Measurements from ENCODE around the gene TULP3.
"Not testable (repeated sequence)": the region's sequence is repeated elsewhere in the genome, so short reads cannot be mapped to it uniquely, and the experiment has no call there.

Gene TULP3, protein sequence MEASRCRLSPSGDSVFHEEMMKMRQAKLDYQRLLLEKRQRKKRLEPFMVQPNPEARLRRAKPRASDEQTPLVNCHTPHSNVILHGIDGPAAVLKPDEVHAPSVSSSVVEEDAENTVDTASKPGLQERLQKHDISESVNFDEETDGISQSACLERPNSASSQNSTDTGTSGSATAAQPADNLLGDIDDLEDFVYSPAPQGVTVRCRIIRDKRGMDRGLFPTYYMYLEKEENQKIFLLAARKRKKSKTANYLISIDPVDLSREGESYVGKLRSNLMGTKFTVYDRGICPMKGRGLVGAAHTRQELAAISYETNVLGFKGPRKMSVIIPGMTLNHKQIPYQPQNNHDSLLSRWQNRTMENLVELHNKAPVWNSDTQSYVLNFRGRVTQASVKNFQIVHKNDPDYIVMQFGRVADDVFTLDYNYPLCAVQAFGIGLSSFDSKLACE

DNA sequence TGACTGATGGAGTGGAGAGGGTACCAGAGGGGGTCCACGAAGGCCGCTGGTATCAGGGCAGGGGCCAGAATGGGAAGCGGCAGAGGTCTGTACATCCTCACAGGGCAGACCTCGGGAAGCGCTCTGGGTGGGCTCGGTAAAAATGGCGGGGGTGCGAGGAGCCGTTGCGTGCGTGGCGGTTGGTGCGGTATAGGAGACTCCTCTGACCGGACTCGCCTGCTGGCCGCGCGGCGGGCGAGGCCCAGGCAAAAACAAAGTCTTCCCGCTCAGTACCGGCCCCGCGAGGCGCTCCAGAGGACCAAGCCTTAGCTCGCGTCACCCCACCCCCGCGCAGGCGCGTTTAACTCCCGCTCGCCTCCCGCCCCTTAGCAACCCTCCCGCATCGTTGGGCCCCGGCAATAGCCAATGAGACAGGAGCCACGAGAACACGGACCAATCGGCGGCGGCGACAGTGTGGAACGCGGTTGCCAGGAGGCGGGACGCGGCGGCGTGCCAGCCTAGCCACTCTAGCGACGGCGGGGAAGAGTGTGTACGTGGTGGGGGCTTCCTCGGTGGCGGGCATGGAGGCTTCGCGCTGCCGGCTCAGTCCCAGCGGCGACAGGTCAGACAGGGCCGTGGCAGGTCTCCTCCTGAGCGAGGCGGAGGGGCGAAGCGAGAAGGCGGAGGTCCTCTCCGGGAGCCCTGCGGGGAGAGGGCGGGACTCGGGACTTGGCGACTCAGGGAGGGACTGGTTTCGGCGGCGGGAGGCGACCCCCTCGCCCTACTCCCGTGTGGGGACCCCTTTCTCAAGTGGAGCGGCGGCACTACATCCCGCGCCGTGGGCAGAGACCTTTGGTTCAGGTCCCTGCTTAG, at the start of gene TULP3:
TULP3 (plus strand) TSS at position 504 of the 852 bp plus-strand sequence; CDS start at position 561, 57 bp downstream.
- DNase-seq = peak; percentile 93

- DNase-seq = no peak
Observed at GRCh38 chr12:2841056-2841650, 49.5 kb upstream of the TULP3 start.

DNA sequence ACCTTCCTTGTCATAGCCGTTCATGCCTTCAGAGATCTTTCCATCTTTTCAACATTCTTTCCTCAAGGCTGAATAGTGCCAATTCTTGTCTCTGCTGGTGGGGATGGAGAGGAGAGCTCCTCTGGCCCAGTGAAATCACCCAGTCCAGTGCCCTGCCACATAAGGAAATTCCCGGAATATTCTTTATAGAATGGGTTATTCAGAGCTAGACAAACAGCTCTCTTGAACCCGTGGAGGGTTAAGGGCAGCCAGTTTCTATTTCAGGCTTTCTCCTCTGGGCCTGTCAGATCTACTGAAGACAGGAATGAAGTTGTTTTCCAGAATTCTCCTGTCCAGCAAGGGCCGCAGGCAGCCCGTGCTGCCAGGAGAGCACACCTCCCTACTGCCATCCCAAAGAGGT, 47.7 kb upstream of the TULP3 start:
- no peak for DNase-seq

GRCh38 chr12:2844786-2845185, 45.9 kb upstream of the TULP3 start:
- DNase-seq = no peak

GRCh38 chr12:2845280-2845679, 45.4 kb upstream of the TULP3 start:
- no peak for DNase-seq

- DNase-seq = no peak
Observed at GRCh38 chr12:2851931-2852330, 38.8 kb upstream of the TULP3 start.

- no peak for DNase-seq
Observed at GRCh38 chr12:2853626-2854025, 37.1 kb upstream of the TULP3 start.

- no peak for DNase-seq
Observed at GRCh38 chr12:2854669-2855453, 35.8 kb upstream of the TULP3 start.

DNA sequence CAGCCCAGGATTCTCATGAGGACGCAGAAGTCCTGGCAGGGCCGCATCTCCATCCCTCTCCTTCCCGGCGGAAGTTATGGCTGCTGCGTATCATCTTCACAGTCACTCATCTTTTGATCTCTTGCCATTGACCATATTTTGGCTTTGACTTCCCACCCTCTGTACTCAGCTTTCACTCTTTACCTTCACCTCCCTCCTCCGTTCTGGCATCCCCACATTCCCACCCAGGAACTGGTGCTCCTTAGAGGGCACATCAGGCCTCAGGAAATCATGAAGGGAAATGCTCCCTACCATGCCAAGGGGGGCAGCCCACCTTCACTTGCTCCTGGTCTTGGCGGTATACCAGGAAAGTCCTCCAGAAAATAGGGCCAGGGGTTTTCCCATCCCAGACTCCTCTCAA, 35.1 kb upstream of the TULP3 start:
- DNase-seq = no peak

- DNase-seq = no peak
Observed at GRCh38 chr12:2856051-2856450, 34.6 kb upstream of the TULP3 start.

DNA sequence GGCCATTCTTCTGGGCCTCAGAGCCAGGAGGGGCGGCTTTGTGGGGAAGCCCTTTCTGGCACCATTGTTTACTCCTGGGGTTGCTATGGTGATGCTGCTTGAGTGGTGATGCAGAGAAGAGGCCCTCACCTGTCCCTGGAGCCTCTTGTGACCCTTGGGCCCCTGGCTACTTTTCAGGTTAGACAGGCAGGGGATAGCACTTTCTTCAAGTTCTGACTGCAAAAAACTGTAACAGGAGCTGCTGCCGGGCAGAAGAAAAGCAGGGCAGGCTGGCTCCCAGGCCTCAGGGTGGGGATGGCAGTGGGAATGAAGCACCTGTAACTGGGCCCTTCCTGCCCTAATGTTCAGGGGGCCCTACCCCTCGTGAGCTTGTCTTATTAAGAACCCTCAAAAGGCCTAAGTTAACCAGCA, 33.7 kb upstream of the TULP3 start, which contains the start of gene TEX52:
TEX52 (minus strand) TSS at position 19 of the 411 bp plus-strand sequence; CDS start at position 6, 13 bp downstream.
- DNase-seq = no peak

GRCh38 chr12:2857576-2857975, 33.1 kb upstream of the TULP3 start:
- no peak for DNase-seq

DNA sequence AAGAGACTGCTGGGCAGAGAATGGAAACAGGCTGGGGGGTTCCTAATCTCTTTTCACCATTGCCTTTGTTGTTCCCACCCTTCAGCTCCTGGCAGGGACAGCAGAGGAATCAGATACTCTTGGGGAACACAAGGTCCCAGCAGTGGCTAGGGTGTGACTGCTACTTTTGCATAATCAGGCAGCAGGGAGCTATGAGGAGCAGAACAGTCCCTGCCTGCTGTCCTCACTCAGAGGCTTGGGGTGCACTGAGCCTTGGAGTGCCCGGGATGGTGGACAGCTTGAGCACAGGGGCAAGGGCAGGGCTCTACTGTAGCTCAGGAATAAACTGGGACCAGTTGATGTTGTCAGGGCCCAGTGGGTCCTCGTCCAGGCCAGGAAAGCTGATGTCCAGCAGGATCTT, 32.4 kb upstream of the TULP3 start:
- no peak for DNase-seq

- no peak for DNase-seq
Observed at GRCh38 chr12:2858944-2859421, 31.7 kb upstream of the TULP3 start.

- DNase-seq = no peak
Observed at GRCh38 chr12:2860170-2860569, 30.5 kb upstream of the TULP3 start.

GRCh38 chr12:2862876-2863275, 27.8 kb upstream of the TULP3 start:
- no peak for DNase-seq

GRCh38 chr12:2863402-2863801, 27.3 kb upstream of the TULP3 start:
- not testable (repeated sequence) for DNase-seq

GRCh38 chr12:2864198-2864597, 26.5 kb upstream of the TULP3 start:
- no peak for DNase-seq

DNA sequence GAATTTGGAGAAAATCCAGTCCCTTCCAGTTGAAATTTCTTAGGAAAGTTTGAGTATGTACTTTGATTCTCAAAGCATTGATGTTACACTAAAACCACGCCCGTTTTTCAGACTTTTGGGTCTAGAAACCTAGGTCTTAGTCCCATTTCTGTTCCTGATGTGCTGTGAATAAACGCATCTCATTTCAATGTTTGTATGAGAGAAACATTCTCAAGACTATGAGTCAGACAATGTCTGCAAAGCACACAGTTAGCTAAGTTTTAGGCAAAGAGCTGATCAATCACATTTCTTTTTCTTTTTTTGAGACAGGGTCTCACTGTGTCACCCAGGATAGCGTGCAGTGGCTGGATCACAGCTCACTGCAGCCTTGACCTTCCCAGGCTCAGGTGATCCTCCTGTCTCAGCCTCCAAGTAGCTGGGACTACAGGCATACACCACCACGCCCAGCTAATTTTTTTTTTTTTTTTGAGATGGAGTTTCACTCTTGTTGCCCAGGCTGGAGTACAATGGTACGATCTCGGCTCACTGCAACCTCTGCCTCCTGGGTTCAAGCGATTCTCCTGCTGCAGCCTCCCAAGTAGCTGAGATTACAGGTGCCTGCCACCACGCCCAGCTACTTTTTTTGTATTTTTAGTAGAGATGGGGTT, 21.6 kb upstream of the TULP3 start:
- DNase-seq = not testable (repeated sequence)

- DNase-seq = peak; percentile 55
Observed at GRCh38 chr12:2876431-2877046, 14.2 kb upstream of the TULP3 start.

Data from GDM1 (cell line).